Small intestine (tissue), 7 donors: ENCODE data around the gene IFNA8. TPM values are rescaled to one million over a fixed set of nuclear protein-coding genes. Genes with fewer than 3 reads are reported as not detected.
"Not testable (repeated sequence)": the region's sequence is repeated elsewhere in the genome, so short reads cannot be mapped to it uniquely, and the experiment has no call there.

Experiments used
- DNase-seq, 2 donors: peaks; one replicate each; pipeline versions ENCODE4 v3.0.0 to v3.0.0-alpha.2; 2013
- FAIRE-seq: peaks from 2 replicates; lab custom pipeline; 2012; peaks lifted over from hg19 to GRCh38; lab: Jason Lieb, UNC
- H3K27ac ChIP-seq, 3 donors: one replicate each; pipeline ENCODE4 v1.5.1; 2013; ENCODE audit warnings: low read length in 2 of 3, mild to moderate bottlenecking in 2 of 3, control low read depth in 1 of 3, inconsistent platforms in 1 of 3, low read depth in 1 of 3, moderate library complexity in 1 of 3
- H3K27me3 ChIP-seq, 3 donors: one replicate each; pipeline ENCODE4 v1.6.1; 2013; ENCODE audit warnings: low read length in 3 of 3, inconsistent platforms in 1 of 3; ENCODE audit not compliant: control insufficient read depth in 3 of 3, insufficient read depth in 3 of 3
- H3K36me3 ChIP-seq, 3 donors: one replicate each; pipeline ENCODE4 v1.6.1; 2013; ENCODE audit warnings: low read length in 3 of 3, inconsistent platforms in 1 of 3, low read depth in 1 of 3, mild to moderate bottlenecking in 1 of 3, moderate library complexity in 1 of 3; ENCODE audit not compliant: control insufficient read depth in 3 of 3, insufficient read depth in 2 of 3
- H3K4me1 ChIP-seq, 3 donors: one replicate each; pipeline ENCODE4 v1.6.1; 2013; ENCODE audit warnings: low read length in 2 of 3, inconsistent platforms in 1 of 3, low read depth in 1 of 3, mild to moderate bottlenecking in 1 of 3, moderate library complexity in 1 of 3; ENCODE audit not compliant: control insufficient read depth in 3 of 3, insufficient read depth in 2 of 3
- H3K4me3 ChIP-seq, 3 donors: one replicate each; pipeline ENCODE4 v1.5.1; 2013; ENCODE audit warnings: low read length in 3 of 3, control low read depth in 1 of 3, inconsistent platforms in 1 of 3, low read depth in 1 of 3, mild to moderate bottlenecking in 1 of 3, moderate library complexity in 1 of 3
- H3K9me3 ChIP-seq, 2 donors: one replicate each; pipeline ENCODE4 v1.6.1; 2013; ENCODE audit warnings: low read depth in 1 of 2, low read length in 1 of 2; ENCODE audit not compliant: control insufficient read depth in 2 of 2, insufficient read depth in 1 of 2
- WGBS, 3 donors: extraction: QIAGEN DNeasy Blood & Tissue Kit; methylation state at CpG; one replicate each; pipeline ENCODE4 v1.1.7; 2013; 5-methylcytosine and 5-hydroxymethylcytosine counted together
- polyA plus RNA-seq, 4 donors: library from polyadenylated mRNA; stranded (reverse) in 3 of 4; unstranded in 1 of 4; fragments of 200-250 nt in 3 of 4; fragments of 120-200 nt in 1 of 4; gene quantifications; one replicate each; pipeline versions ENCODE4 v1.2.1 to v1.2.3, GENCODE V29; 2013
- donor health status: healthy with polysubstance abuse.
- donor health status: control.
- donor health status: control.
- donor health status: Bipolar disorder and iron deficiency.
- donor health status: healthy.

The IFNA8 gene
- polyA plus RNA-seq, 4 donors = not detected

DNA sequence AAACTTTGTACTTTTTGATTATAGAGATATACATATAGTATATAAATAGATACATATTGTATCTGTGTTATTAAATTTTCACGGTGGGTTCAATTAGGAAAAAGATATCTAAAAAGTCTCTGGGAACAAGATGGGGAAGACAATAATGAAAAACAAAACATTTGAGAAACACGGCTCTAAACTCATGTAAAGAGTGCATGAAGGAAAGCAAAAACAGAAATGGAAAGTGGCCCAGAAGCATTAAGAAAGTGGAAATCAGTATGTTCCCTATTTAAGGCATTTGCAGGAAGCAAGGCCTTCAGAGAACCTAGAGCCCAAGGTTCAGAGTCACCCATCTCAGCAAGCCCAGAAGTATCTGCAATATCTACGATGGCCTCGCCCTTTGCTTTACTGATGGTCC lies 31.2 kb downstream of the IFNA8 start, which contains the start of gene IFNA1:
TSS of gene IFNA1 (plus strand) at position 301 of the 400 bp plus-strand sequence. CDS start at position 370, 69 bp downstream.
- H3K27me3 ChIP-seq = peaks cover 0 to 5% (median 0%) of the 10 kb centered on the region in 3 donors
- no peak within 1 kb of the TSS for H3K27ac ChIP-seq
- WGBS, 3 donors = 91 to 93% (median 91%) methylated on average over 4 of the region's 4 CpGs
- H3K9me3 ChIP-seq = no peaks in the 10 kb centered on the region
- FAIRE-seq (no peak), DNase-seq (no peak)
- no peak within 1 kb of the TSS for H3K4me3 ChIP-seq
- H3K4me1 ChIP-seq = no peaks in the 10 kb centered on the region
- no peaks in the 10 kb centered on the region for H3K36me3 ChIP-seq

DNA sequence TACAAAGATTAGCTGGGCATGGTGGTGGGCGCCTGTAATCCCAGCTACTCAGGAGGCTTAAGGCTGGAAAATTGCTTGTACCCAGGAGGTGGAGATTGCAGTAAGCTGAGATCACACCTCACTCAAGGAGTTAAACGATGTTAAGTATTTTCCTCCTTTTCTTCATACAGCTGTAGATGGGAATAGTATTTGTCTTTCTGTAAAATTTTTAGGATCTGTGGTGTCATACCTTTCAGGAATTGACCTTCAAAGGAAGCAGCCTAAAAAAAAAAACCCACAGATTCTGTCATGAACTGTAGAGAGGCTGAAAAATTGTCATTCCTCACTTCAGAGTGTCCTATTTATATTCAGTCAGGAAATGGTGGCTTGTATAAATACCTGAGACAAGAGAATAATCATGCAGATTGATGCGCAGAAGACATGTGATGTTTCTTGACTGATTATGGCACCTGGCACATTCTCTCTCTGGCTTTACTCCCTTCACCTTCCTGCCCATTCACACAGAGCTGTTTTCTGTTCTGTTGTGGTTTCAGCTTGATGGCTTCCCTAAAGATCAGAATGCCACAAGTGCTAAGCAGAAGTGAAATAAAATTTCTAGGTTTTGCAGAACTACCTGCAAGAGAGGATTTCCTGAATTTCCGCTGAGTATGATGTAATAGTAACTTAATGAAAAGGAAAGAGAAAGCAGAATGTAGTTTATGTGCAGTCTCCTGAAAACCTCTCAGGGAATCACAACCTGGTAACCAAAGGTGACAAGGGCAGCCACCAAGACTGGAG lies 35.1 kb downstream of the IFNA8 start:
- Histone ChIP-seq H3K4me3 (no peak overlapping the region), H3K27me3 (peaks cover 0 to 2% (median 0%) of the 10 kb centered on the region in 3 donors), H3K4me1 (no peaks in the 10 kb centered on the region), H3K27ac (no peak overlapping the region), H3K9me3 (no peaks in the 10 kb centered on the region), H3K36me3 (no peaks in the 10 kb centered on the region)
- FAIRE-seq (no peak), DNase-seq (peak in 1 of 2 donors; percentile 5)
- 76 to 91% (median 78%) methylated on average over 4 of the region's 4 CpGs for WGBS, 3 donors

DNA sequence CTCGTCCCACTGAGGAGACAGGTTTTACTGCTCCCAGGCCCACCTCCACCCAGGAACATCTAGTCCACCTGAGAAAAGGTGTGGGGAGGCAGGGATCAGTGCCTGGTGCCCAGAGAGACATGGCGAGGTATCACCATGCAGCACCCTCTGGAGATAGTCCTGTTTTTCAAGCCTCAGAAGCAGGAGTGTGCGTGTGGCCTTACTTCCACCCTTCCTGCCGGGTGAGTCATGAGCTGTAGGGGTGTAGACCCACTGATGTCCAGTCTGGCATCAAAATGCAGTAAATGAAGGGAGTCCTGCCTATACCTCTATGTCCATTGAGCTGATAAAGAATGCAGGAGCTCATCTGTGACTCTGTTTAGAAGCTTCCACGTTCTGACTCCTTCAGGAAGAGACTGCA lies 40.4 kb downstream of the IFNA8 start:
- FAIRE-seq, H3K4me3 ChIP-seq, DNase-seq, H3K4me1 ChIP-seq, H3K9me3 ChIP-seq, H3K27me3 ChIP-seq, H3K27ac ChIP-seq, H3K36me3 ChIP-seq: not testable (repeated sequence)
- 79 to 90% (median 83%) methylated on average over 5 of the region's 5 CpGs for WGBS, 3 donors

DNA sequence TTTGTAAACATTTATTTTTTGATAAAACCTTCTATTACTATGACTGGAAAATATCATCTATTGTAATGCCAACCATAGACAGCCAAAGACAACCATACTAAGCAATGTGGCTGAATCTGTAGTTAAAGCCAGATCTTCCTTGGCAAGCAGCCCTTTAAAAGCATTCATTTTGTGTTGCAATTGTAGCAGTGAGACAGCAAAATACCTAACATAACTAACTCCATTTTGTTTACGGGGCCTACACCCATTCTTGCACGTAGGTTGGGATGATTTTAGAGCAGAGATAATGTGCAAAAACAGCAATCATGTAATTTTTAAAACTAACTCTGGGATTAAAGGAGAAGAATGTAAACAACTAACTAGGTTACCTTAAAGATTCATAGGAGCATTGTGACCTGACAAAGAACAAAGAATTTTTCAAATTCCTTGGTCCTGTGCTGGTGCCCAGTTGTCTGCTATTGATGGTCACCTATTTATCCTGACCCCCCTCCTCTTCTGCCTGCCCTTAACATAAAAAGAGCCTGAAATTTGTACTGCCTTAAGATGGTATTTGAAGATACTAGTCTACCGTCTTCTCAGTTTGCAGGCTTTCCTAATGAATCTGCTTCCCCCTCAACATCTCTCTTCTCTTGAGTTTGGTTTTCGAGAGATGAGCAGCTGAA lies 41.9 kb downstream of the IFNA8 start:
- H3K9me3 ChIP-seq = no peaks in the 10 kb centered on the region
- FAIRE-seq = no peak
- WGBS, 3 donors = 81 to 93% (median 87%) methylated on average over 4 of the region's 4 CpGs

DNA sequence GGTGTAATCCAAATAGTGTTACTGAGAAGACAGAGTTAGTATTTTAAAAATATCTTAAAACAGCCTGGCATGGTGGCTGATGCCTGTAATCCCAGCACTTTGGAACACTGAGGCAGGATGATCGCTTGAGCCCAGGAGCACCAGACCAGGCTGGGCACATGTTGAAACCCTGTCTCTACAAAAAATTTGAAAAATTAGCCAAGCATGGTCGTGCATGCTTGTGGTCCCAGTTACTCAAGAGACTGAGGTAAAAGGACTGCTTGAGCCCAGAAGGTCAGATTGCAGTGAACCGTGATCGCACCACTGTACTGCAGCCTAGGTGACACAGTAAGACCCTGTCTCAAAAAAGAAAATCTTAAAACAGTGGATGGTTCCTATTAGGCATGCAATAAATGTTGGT lies 43.8 kb downstream of the IFNA8 start:
- DNase-seq (no peak), FAIRE-seq (no peak)
- Histone ChIP-seq H3K4me1 (no peaks in the 10 kb centered on the region), H3K4me3 (no peak overlapping the region), H3K36me3 (no peaks in the 10 kb centered on the region), H3K27ac (no peak overlapping the region), H3K9me3 (no peaks in the 10 kb centered on the region), H3K27me3 (no peaks in the 10 kb centered on the region)
- 87 to 93% (median 88%) methylated on average over 4 of the region's 4 CpGs for WGBS, 3 donors

More for the DNA sequence above, 41.9 kb downstream of the IFNA8 start:
- H3K27me3 ChIP-seq = no peaks in the 10 kb centered on the region
- H3K4me3 ChIP-seq = no peak overlapping the region
- H3K27ac ChIP-seq = no peak overlapping the region
- no peaks in the 10 kb centered on the region for H3K36me3 ChIP-seq
- H3K4me1 ChIP-seq = no peaks in the 10 kb centered on the region
- DNase-seq = no peak

DNA sequence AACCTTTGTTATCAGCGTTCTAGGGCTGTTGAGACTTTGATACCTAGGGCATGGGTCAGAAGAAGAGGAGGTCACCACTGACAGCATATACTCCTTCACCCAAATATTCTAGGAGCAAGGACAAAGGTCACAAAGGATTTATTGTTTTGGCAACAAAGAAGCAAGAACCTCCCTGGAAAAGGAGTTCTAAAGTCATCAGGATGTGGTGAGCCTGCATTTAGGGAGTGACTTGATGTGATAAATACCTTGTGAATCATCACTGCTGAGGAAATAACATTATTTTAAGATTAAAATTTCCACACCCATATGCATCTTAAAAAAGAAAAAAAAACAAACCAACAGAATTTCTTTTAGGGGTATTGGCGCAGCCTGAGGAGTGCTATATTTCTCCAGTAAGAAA lies 45.2 kb downstream of the IFNA8 start:
- H3K27me3 ChIP-seq = no peaks in the 10 kb centered on the region
- 47 to 72% (median 66%) methylated on average over 2 of the region's 2 CpGs for WGBS, 3 donors
- H3K9me3 ChIP-seq = no peaks in the 10 kb centered on the region
- peak in 1 of 2 donors; percentile 44 for DNase-seq
- no peaks in the 10 kb centered on the region for H3K36me3 ChIP-seq
- FAIRE-seq = no peak
- no peaks in the 10 kb centered on the region for H3K4me1 ChIP-seq
- no peak overlapping the region for H3K27ac ChIP-seq
- H3K4me3 ChIP-seq = no peak overlapping the region

DNA sequence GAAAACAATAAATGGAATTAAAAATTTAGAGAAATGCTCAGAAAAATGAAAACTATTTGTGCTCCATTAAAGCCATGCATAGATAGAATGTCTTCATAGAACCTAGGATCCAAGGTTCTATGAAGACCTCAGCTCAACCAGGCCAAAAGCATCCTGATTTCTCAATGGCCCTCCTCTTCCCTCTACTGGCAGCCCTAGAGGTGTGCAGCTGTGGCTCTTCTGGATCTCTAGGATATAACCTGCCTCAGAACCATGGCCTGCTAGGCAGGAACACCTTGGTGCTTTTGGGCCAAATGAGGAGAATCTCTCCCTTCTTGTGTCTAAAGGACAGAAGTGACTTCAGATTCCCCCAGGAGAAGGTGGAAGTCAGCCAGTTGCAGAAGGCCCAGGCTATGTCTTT lies 46.4 kb downstream of the IFNA8 start:
- Histone ChIP-seq H3K27ac (no peak overlapping the region), H3K4me1 (no peaks in the 10 kb centered on the region), H3K4me3 (no peak overlapping the region), H3K27me3 (no peaks in the 10 kb centered on the region), H3K36me3 (no peaks in the 10 kb centered on the region), H3K9me3 (no peaks in the 10 kb centered on the region)
- FAIRE-seq = no peak
- DNase-seq = peak; percentile 21 to 24
